Endothelial cell of umbilical vein (primary cell): ENCODE data around the gene DPP10. TPM values are rescaled to one million over a fixed set of nuclear protein-coding genes. Genes with fewer than 3 reads are reported as not detected.

Experiments used
- BruUV-seq: library from RNA; stranded (reverse); fragments of 400-500 nt; replicated peaks from 2 replicates; lab custom pipeline; 2021; lab: Mats Ljungman, UMichigan
- CTCF ChIA-PET: fragments of 300-600, 350-600 bp; sonication (Branson Sonifier 250); formaldehyde crosslinking; loops from one replicate; lab custom pipeline; 2021; ENCODE audit warnings: antibody characterized with exemption, inconsistent platforms; lab: Charles Lee
- POLR2A ChIA-PET: fragments of 300-600, 350-600 bp; sonication (Branson Sonifier 250); formaldehyde crosslinking; loops from one replicate; lab custom pipeline; 2021; ENCODE audit warnings: antibody characterized with exemption, inconsistent platforms; lab: Charles Lee
- DNase-seq: peaks from one replicate; pipeline ENCODE4 v3.0.0-alpha.2; 2011; ENCODE audit warnings: low read depth, low spot score
- FAIRE-seq: peaks from 2 replicates; lab custom pipeline; 2011; peaks lifted over from hg19 to GRCh38; lab: Jason Lieb, UNC
- H2AFZ ChIP-seq: 2 replicates; pipeline ENCODE4 v1.6.0; 2012; ENCODE audit warnings: low read depth, low read length, control low read depth, inconsistent platforms
- H3K27ac ChIP-seq: 2 replicates; pipeline ENCODE4 v1.5.1; 2011; ENCODE audit warnings: low read depth, mild to moderate bottlenecking, control low read depth, low read length, moderate library complexity; ENCODE audit not compliant: insufficient read depth
- H3K27me3 ChIP-seq, 2 experiments: 2 replicates each; pipeline versions ENCODE4 v1.6.0 to v1.6.1; 2011; ENCODE audit warnings: low read length in 2 of 2, mixed read lengths in 1 of 2; ENCODE audit not compliant: control insufficient read depth in 2 of 2, insufficient read depth in 2 of 2
- H3K36me3 ChIP-seq, 2 experiments: 2 replicates in 1 of 2; 3 replicates in 1 of 2; pipeline ENCODE4 v1.5.1; 2011; ENCODE audit warnings: low read length in 2 of 2, mild to moderate bottlenecking in 1 of 2, moderate library complexity in 1 of 2; ENCODE audit not compliant: control insufficient read depth in 2 of 2, insufficient read depth in 2 of 2; ENCODE audit errors: extremely low read depth in 1 of 2
- H3K4me1 ChIP-seq: 3 replicates; pipeline ENCODE4 v1.5.1; 2011; ENCODE audit warnings: mild to moderate bottlenecking, low read length; ENCODE audit not compliant: control insufficient read depth, insufficient read depth; ENCODE audit errors: extremely low read depth
- H3K4me2 ChIP-seq: 2 replicates; pipeline ENCODE4 v1.6.1; 2011; ENCODE audit warnings: low read length, control low read depth, mixed read lengths; ENCODE audit not compliant: insufficient read depth
- H3K4me3 ChIP-seq, 3 experiments: fragments of 200-600 bp in 1 of 3; sonication (generic), shearing (Covaris generic) in 1 of 3; replicated peaks in 1 of 3; 2 replicates each; pipeline ENCODE4 v1.5.1; 2011 to 2016; ENCODE audit warnings: control low read depth in 3 of 3, low read length in 3 of 3, mild to moderate bottlenecking in 2 of 3, inconsistent platforms in 1 of 3, low read depth in 1 of 3, moderate library complexity in 1 of 3; ENCODE audit not compliant: insufficient read depth in 1 of 3
- H3K79me2 ChIP-seq: 2 replicates; pipeline ENCODE4 v1.6.0; 2012; ENCODE audit warnings: low read length, inconsistent platforms; ENCODE audit not compliant: control insufficient read depth, insufficient read depth
- H3K9ac ChIP-seq: replicated peaks from 2 replicates; pipeline ENCODE3; 2011; ENCODE audit warnings: low read length, control low read depth; ENCODE audit not compliant: insufficient read depth; ENCODE audit errors: extremely low read depth
- H3K9me1 ChIP-seq: replicated peaks from 3 replicates; pipeline ENCODE4 v1.6.0; 2011; ENCODE audit warnings: mild to moderate bottlenecking, low read length; ENCODE audit not compliant: control insufficient read depth, insufficient read depth; ENCODE audit errors: extremely low read depth
- H3K9me3 ChIP-seq: replicated peaks from 2 replicates; pipeline ENCODE4 v1.5.1; 2012; ENCODE audit warnings: low read length, inconsistent platforms; ENCODE audit not compliant: control insufficient read depth, insufficient read depth
- H4K20me1 ChIP-seq: replicated peaks from 2 replicates; pipeline ENCODE3; 2011; ENCODE audit warnings: mild to moderate bottlenecking, low read length; ENCODE audit not compliant: control insufficient read depth, insufficient read depth; ENCODE audit errors: extremely low read depth
- EZH2 ChIP-seq: IDR thresholded peaks from 2 replicates; pipeline ENCODE4 v1.6.1; 2012; ENCODE audit warnings: borderline replicate concordance, low read depth, mild to moderate bottlenecking, moderate library complexity, low read length, inconsistent platforms; ENCODE audit not compliant: severe bottlenecking
- FOS ChIP-seq: IDR thresholded peaks from 2 replicates; pipeline ENCODE4 v1.6.1; 2011; ENCODE audit warnings: mild to moderate bottlenecking, low read length, moderate library complexity, borderline replicate concordance; ENCODE audit not compliant: insufficient read depth
- GATA2 ChIP-seq: IDR thresholded peaks from 2 replicates; pipeline ENCODE4 v1.7.0; 2011; ENCODE audit warnings: low read depth, mild to moderate bottlenecking, moderate library complexity, mixed read lengths, low read length; ENCODE audit not compliant: insufficient read length, insufficient read depth
- JUN ChIP-seq: IDR thresholded peaks from 2 replicates; pipeline ENCODE4 v1.6.1; 2011; ENCODE audit warnings: borderline replicate concordance, low read depth; ENCODE audit not compliant: insufficient read length, insufficient read depth
- MYC ChIP-seq: IDR thresholded peaks from one replicate; pipeline ENCODE4 v1.6.1; 2011; ENCODE audit warnings: mild to moderate bottlenecking, low read depth, low read length
- POLR2A ChIP-seq: IDR thresholded peaks from 2 replicates; pipeline ENCODE4 v1.6.1; 2012; ENCODE audit warnings: low read depth, mild to moderate bottlenecking, control low read depth, low read length
- POLR2AphosphoS5 ChIP-seq: IDR thresholded peaks from 2 replicates; pipeline ENCODE4 v1.6.1; 2012; ENCODE audit warnings: low read depth, mild to moderate bottlenecking, control low read depth, low read length, moderate library complexity; ENCODE audit not compliant: insufficient read depth
- dilution Hi-C: fragments of 300-500 bp; cut with MboI; formaldehyde crosslinking; loops from one replicate; pipeline ENCODE4 v1.15.0; 2019; ENCODE audit warnings: low sequenced_read_pairs; ENCODE audit not compliant: extremely low pct_ligation_motif_present
- intact Hi-C: fragments of 100-400 bp; cut with micrococcal nuclease; formaldehyde crosslinking; loops from one replicate; pipeline ENCODE4 v1.10.0; 2022
- polyA plus RNA-seq, 4 experiments: library from polyadenylated mRNA; depleted of rRNA in 3 of 4; stranded (reverse) in 3 of 4; unstranded in 1 of 4; fragments of >200 nt; gene quantifications; 2 replicates each; pipeline versions ENCODE4 v1.2.1 to v1.2.3, GENCODE V29; 2011 to 2012; ENCODE audit warnings: missing spikeins in 1 of 4
- total RNA-seq: library from RNA; stranded (reverse); gene quantifications from 2 replicates; pipeline ENCODE4 v1.2.3, GENCODE V29; 2021
- TF ChIP-seq, protein P1 (sequence below): IDR thresholded peaks from 2 replicates; pipeline ENCODE4 v1.6.1; 2011; ENCODE audit not compliant: insufficient read depth, insufficient read length
- TF ChIP-seq, protein P2 (sequence below), 2 donors: IDR thresholded peaks; 1 replicate in 1 of 2; 2 replicates in 1 of 2; pipeline ENCODE4 v1.5.1; 2011; ENCODE audit warnings: low read length in 2 of 2, mild to moderate bottlenecking in 2 of 2, moderate library complexity in 2 of 2, control low read depth in 1 of 2, inconsistent platforms in 1 of 2, low read depth in 1 of 2; ENCODE audit not compliant: insufficient read depth in 1 of 2; ENCODE audit errors: extremely low read depth in 1 of 2

Gene DPP10
- total and polyA plus RNA-seq, 2 donors (not counting 3 experiments of a cell fraction or from before 2014, with no cell fraction given), result not detected

DNA sequence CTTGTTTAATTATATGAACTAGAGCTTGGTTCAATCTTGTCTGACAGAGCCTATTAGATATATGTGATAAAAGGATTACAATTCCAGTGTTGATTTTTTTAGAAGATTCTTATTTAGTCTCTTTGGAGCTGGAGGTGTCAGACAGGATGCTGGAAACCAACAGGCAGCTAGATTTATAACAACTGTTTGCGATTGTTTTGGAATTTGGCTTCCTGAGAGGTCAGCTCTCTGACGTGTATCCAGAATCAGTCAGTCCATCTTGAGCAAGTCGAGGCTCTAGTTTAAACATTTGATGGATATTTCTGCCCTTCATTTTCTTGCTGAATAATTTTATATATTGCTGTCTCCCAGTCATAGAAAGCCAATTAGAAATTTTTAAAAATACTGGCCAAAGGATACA lies 1062.9 kb downstream of the DPP10 start:
- DNase-seq, result no peak
- H3K36me3 ChIP-seq, result no peaks in the 10 kb centered on the region
- no peaks in the 10 kb centered on the region for H3K4me1 ChIP-seq
- TF ChIP-seq FOS, result no peak
- TF ChIP-seq POLR2AphosphoS5, result no peak
- H3K27ac ChIP-seq, result no peak overlapping the region
- no peaks in the 10 kb centered on the region for H4K20me1 ChIP-seq
- FAIRE-seq, result no peak
- no peak overlapping the region for H2AFZ ChIP-seq
- POLR2A ChIA-PET, result no interaction called here
- no peaks in the 10 kb centered on the region for H3K9me1 ChIP-seq
- H3K9ac ChIP-seq, result no peak overlapping the region
- intact Hi-C loops, result no loop called here
- no peak overlapping the region for H3K4me2 ChIP-seq
- no peaks in the 10 kb centered on the region for H3K79me2 ChIP-seq
- H3K27me3 ChIP-seq, result no peaks in the 10 kb centered on the region
- dilution Hi-C loops, result no loop called here
- H3K4me3 ChIP-seq, result no peak overlapping the region
- BruUV-seq, result no TSS peak
- no peaks in the 10 kb centered on the region for H3K9me3 ChIP-seq
- CTCF ChIA-PET, result no interaction called here

DNA sequence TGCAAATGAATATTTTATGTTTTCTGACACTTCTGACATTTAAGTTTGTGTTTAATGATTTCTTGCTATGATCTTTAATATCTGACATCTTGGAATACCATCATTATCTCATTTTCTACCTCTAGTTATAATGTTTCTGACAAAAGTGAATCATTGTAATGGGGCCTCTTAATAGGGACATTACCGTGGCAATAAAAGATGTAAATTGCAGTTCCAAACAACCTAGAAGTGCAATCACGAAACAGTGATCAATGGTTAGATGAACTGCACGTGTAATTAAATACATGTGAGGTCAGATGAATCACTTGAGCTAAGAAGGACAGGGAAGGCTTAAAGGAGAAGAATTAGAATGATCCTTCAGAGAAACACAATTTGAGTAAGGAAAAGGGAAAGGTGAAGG lies 1078.3 kb downstream of the DPP10 start:
- TF ChIP-seq, protein P1, sequence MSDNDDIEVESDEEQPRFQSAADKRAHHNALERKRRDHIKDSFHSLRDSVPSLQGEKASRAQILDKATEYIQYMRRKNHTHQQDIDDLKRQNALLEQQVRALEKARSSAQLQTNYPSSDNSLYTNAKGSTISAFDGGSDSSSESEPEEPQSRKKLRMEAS, result no peak
- TF ChIP-seq, protein P2, sequence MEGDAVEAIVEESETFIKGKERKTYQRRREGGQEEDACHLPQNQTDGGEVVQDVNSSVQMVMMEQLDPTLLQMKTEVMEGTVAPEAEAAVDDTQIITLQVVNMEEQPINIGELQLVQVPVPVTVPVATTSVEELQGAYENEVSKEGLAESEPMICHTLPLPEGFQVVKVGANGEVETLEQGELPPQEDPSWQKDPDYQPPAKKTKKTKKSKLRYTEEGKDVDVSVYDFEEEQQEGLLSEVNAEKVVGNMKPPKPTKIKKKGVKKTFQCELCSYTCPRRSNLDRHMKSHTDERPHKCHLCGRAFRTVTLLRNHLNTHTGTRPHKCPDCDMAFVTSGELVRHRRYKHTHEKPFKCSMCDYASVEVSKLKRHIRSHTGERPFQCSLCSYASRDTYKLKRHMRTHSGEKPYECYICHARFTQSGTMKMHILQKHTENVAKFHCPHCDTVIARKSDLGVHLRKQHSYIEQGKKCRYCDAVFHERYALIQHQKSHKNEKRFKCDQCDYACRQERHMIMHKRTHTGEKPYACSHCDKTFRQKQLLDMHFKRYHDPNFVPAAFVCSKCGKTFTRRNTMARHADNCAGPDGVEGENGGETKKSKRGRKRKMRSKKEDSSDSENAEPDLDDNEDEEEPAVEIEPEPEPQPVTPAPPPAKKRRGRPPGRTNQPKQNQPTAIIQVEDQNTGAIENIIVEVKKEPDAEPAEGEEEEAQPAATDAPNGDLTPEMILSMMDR (IDR thresholded peaks at IDR 0.05; ENCODE audit: extremely low read depth in 1 of 2, insufficient read depth in 1 of 2, low read depth in 1 of 2, low read length in 2 of 2), result no peak
- TF ChIP-seq POLR2A, result no peak
- no peak for TF ChIP-seq JUN
- TF ChIP-seq FOS, result no peak
- TF ChIP-seq GATA2, result no peak
- no peak for TF ChIP-seq EZH2
- no peak for TF ChIP-seq POLR2AphosphoS5
- TF ChIP-seq MYC, result no peak

More for the DNA sequence above, 1078.3 kb downstream of the DPP10 start:
- intact Hi-C loops, result no loop called here
- no peaks in the 10 kb centered on the region for H3K27me3 ChIP-seq
- no peaks in the 10 kb centered on the region for H3K4me1 ChIP-seq
- no peak for DNase-seq
- FAIRE-seq, result no peak
- H2AFZ ChIP-seq, result no peak overlapping the region
- no TSS peak for BruUV-seq
- CTCF ChIA-PET, result no interaction called here
- no peak overlapping the region for H3K4me2 ChIP-seq
- H3K27ac ChIP-seq, result no peak overlapping the region
- H3K4me3 ChIP-seq, result no peak overlapping the region
- dilution Hi-C loops, result no loop called here
- H3K9me3 ChIP-seq, result peaks cover 2% of the 10 kb centered on the region
- POLR2A ChIA-PET, result no interaction called here
- H4K20me1 ChIP-seq, result no peaks in the 10 kb centered on the region
- no peaks in the 10 kb centered on the region for H3K9me1 ChIP-seq
- no peak overlapping the region for H3K9ac ChIP-seq
- H3K79me2 ChIP-seq, result no peaks in the 10 kb centered on the region
- H3K36me3 ChIP-seq, result no peaks in the 10 kb centered on the region
